NCI-H128 (cell line): Measurements from ENCODE around the gene PCDHGA2.
"Not testable (repeated sequence)": the region's sequence is repeated elsewhere in the genome, so short reads cannot be mapped to it uniquely, and the experiment has no call there.

Experiments
- DNase-seq: peaks from one replicate; lab custom pipeline; 2025; ENCODE audit not compliant: unreplicated experiment; lab: John Stamatoyannopoulos, UW

PCDHGA2 gene

DNA sequence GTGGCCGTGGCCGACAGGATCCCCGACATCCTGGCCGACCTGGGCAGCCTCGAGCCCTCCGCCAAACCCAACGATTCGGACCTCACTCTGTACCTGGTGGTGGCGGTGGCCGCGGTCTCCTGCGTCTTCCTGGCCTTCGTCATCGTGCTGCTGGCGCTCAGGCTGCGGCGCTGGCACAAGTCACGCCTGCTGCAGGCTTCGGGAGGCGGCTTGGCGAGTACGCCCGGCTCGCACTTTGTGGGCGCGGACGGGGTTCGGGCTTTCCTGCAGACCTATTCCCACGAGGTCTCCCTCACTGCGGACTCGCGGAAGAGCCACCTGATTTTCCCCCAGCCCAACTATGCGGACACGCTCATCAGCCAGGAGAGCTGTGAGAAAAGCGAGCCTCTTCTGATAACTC, 7.5 kb downstream of the PCDHGA2 start:
- not testable (repeated sequence) for DNase-seq

DNA sequence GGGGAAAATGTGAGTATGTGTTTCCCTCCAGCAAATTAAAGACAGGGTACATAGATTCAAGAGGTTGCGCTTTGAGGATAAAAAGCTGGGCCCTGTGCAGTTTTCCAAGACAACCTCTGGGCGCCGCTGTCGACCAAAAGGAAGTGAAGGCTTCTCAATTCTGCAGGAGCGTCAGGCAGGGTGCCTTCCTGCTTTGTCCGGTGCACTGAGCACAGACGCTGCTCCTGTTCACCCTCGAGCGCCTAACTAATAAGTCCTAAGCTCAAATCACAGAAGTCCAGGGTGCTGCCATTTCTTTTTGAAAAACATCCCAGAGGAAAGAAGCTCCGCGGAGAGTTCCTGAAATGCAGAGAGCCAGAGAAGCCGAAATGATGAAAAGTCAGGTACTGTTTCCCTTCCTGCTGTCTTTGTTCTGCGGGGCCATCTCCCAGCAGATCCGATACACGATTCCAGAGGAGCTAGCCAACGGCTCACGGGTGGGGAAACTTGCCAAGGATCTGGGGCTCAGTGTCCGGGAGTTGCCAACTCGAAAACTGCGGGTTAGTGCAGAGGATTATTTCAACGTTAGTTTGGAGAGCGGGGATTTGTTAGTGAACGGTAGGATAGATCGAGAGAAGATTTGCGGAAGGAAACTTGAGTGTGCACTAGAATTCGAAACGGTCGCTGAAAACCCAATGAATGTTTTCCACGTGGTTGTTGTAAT, 11.5 kb downstream of the PCDHGA2 start, which contains the start of gene PCDHGB1:
PCDHGB1 (plus strand) TSS at position 183 of the 703 bp plus-strand sequence; CDS start at position 345, 162 bp downstream.
- DNase-seq: no peak

DNA sequence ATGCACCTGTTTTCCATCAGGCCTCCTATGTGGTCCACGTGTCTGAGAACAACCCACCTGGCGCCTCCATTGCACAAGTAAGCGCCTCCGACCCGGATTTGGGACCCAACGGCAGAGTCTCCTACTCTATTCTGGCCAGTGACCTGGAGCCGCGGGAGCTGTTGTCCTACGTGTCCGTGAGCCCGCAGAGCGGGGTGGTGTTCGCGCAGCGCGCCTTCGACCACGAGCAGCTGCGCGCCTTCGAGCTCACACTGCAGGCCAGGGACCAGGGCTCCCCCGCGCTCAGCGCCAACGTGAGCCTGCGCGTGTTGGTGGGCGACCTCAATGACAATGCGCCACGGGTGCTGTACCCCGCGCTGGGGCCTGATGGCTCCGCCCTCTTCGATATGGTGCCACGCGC, 13.0 kb downstream of the PCDHGA2 start:
- no peak for DNase-seq

DNA sequence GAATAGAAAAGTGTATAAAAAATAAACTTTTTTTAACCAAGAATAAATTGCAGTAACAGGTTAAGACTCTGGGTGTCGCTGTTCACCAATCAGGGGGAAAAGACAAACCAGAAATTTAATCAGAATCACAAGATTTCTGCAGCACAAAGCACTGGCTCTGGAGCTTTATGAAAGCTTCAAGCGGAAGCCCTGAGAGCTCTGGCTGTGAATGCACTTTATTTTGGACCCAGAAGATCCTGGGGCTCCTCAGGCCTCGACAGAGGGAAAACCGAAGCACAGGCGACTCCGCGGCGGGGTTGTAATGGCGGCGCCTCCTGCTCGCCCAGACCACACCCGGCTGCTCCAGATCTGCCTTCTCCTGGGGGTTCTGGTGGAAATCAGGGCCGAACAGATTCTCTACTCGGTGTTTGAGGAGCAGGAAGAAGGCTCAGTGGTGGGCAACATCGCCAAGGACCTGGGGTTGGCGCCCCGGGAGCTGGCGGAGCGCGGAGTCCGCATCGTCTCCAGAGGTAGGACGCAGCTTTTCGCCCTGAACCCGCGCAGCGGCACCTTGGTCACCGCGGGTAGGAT, 16.4 kb downstream of the PCDHGA2 start, which contains the start of gene PCDHGA4:
PCDHGA4 (plus strand) TSS at position 122 of the 570 bp plus-strand sequence; CDS start at position 209, 87 bp downstream.
- DNase-seq: no peak

DNA sequence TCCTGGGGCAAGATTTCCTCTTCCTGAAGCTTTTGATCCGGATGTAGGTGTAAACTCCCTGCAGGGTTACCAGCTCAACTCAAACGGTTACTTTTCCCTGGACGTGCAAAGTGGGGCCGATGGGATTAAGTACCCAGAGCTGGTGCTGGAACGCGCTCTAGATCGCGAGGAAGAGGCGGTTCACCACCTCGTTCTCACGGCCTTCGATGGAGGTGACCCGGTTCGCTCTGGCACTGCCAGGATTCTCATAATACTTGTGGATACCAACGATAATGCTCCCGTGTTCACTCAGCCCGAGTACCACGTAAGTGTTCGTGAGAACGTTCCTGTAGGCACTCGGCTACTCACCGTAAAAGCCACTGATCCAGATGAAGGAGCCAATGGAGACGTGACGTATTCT, 17.1 kb downstream of the PCDHGA2 start:
- no peak for DNase-seq

DNA sequence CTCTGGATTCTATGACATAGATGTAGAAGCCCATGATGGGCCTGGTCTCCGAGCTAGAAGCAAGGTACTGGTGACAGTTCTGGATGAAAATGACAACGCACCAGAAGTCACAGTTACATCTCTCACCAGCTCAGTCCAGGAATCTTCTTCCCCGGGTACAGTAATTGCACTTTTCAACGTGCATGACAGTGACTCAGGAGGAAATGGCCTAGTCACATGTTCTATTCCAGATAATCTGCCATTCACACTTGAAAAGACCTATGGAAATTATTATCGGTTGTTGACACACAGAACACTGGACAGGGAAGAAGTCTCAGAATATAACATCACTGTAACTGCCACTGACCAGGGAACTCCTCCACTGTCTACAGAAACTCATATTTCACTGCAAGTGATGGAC, 17.6 kb downstream of the PCDHGA2 start:
- DNase-seq: no peak

DNA sequence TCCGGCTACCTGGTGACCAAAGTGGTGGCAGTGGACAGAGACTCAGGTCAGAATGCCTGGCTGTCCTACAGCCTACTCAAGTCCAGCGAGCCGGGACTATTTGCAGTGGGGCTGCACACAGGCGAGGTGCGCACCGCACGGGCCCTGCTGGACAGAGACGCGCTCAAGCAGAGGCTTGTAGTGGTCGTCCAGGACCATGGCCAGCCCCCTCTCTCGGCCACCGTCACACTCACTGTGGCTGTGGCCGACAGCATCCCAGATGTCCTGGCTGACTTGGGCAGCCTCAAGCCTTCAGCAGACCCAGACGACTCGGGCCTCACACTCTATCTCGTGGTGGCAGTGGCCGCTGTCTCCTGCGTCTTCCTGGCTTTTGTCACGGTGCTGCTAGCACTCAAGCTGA, 18.4 kb downstream of the PCDHGA2 start:
- DNase-seq: no peak

DNA sequence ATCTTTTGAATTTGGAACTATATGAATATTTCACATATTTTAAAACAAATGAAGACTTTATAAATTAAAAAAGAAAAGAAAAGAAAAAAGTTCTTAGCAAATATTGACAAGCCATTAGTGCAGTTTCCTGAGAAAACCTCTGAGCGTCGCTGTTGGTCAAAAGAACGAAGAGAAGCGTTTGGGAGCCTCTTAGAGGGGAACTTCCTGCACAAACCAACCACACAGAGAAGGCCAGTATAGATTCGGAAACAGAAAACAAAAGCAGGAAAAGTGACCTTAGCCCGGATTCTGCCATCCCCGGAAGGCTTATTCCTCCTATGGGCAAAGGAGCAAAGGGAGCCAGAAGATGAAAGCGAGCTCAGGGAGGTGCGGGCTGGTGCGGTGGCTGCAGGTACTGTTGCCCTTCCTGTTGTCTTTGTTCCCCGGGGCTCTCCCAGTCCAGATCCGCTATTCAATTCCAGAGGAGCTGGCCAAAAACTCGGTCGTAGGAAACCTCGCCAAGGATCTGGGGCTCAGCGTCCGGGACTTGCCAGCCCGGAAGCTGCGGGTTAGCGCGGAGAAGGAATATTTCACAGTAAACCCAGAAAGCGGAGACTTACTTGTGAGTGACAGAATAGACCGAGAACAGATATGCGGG, 21.3 kb downstream of the PCDHGA2 start, which contains the start of gene PCDHGB2:
PCDHGB2 (plus strand) TSS at position 205 of the 637 bp plus-strand sequence; CDS start at position 347, 142 bp downstream.
- peak; percentile 17 for DNase-seq

DNA sequence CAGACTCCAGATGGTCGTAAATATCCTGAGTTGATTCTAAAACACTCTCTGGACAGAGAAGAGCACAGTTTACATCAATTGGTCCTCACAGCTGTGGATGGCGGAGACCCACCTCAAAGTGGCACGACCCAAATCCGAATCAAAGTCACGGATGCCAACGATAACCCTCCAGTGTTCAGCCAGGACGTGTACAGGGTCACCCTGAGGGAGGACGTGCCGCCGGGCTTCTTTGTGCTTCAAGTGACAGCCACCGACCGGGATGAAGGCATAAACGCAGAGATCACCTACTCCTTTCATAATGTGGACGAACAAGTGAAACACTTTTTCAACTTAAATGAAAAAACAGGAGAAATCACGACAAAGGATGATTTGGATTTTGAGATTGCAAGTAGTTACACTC, 22.1 kb downstream of the PCDHGA2 start:
- DNase-seq: no peak

DNA sequence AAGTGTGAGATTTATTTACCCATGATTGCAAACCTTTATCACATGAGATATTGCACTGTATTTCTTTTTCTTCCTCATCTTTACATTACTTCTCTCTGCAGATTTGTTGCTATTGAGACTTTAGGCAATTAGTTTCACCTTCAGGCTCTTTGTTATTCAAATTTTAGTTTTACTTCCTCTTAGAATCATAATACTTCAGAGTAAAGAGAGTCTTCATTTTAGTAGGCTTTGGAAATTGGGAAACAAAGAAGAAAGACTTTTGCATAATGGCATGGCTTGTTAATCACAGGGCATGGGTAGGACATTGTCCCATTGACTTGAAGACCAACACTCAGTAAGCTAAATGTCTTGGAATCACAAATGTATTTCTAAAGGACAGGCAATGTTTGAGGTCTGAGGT, 24.2 kb downstream of the PCDHGA2 start:
- no peak for DNase-seq

DNA sequence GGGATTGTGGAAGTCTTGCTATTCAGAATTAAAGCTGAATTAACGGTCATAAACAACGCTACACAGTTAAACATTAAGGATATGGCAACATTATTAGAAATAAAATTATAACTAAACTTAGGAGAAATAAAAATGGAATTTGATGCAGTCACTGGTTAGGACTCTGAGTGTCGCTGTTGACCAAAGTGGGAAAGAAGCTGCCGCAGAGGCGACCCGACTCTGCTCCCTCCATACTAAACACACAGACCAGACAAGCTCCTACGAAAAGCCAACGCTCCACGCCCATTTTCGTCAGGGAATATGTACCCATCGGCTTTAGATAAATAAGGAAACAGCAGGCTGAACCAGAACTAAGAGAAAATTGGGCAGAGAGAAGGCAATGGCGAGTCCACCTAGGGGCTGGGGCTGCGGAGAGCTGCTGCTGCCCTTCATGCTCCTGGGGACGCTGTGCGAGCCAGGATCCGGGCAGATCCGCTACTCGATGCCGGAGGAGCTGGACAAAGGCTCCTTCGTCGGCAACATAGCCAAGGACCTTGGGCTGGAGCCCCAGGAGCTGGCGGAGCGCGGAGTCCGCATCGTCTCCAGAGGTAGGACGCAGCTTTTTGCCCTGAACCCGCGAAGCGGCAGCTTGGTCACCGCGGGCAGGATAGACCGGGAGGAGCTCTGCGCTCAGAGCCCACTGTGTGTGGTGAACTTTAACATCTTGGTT, 25.5 kb downstream of the PCDHGA2 start, which contains the start of gene PCDHGA5:
PCDHGA5 (plus strand) TSS at position 211 of the 709 bp plus-strand sequence; CDS start at position 380, 169 bp downstream.
- no peak for DNase-seq

DNA sequence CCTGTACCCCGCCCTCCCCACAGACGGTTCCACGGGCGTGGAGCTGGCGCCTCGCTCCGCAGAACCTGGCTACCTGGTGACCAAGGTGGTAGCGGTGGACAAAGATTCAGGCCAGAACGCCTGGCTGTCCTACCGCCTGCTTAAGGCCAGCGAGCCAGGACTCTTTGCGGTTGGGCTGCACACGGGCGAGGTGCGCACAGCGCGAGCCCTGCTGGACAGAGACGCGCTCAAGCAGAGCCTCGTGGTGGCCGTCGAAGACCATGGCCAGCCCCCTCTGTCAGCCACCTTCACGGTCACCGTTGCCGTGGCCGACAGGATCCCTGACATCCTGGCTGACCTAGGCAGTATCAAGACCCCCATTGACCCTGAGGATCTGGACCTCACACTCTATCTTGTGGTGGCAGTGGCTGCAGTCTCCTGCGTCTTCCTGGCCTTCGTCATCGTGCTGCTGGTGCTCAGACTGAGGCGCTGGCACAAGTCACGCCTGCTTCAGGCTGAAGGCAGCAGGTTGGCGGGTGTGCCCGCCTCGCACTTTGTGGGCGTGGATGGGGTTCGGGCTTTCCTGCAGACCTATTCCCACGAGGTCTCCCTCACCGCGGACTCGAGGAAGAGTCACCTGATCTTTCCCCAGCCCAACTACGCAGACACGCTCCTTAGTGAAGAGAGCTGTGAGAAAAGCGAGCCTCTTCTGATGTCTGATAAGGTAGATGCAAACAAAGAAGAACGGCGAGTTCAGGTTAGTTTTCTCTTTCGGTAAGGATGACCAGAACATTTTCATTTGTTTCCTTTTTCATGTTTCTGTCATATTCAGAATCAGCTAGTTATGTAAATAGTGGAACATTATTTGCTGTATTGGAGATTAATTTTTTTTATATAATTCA, 27.7 kb downstream of the PCDHGA2 start:
- DNase-seq: no peak

DNA sequence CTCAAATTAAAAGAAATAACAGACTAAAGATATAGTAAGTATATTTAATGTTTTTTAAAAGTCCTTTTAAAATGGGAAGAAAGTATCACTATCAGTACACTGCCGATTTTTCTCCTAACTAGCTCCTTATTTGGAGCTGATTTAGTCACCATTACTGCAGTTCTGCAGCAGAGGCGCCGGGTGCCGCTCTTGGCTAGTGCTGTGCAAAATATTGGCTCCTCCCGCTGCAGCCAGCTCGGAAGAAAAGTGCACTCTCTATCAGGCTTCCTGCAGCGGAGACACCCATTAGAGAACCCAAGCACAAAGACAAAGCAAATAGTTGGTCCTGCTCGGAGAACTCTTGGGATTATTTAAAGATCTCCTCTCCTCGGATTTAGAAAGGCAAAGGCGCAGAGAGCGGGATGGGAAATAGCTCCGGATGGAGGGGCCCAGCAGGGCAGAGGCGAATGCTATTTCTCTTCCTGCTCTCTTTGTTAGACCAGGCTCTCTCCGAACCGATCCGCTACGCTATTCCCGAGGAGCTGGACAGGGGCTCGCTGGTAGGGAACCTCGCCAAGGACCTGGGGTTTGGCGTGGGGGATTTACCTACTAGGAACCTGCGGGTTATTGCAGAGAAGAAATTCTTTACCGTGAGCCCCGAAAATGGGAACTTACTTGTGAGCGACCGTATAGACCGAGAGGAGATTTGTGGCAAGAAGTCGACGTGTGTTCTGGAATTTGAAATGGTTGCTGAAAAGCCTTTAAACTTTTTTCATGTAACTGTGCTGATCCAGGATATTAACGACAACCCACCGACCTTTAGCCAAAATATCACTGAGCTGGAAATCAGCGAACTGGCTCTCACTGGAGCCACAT, 31.7 kb downstream of the PCDHGA2 start, which contains the start of gene PCDHGB3:
PCDHGB3 (plus strand) TSS at position 249 of the 855 bp plus-strand sequence; CDS start at position 402, 153 bp downstream.
- DNase-seq: no peak

DNA sequence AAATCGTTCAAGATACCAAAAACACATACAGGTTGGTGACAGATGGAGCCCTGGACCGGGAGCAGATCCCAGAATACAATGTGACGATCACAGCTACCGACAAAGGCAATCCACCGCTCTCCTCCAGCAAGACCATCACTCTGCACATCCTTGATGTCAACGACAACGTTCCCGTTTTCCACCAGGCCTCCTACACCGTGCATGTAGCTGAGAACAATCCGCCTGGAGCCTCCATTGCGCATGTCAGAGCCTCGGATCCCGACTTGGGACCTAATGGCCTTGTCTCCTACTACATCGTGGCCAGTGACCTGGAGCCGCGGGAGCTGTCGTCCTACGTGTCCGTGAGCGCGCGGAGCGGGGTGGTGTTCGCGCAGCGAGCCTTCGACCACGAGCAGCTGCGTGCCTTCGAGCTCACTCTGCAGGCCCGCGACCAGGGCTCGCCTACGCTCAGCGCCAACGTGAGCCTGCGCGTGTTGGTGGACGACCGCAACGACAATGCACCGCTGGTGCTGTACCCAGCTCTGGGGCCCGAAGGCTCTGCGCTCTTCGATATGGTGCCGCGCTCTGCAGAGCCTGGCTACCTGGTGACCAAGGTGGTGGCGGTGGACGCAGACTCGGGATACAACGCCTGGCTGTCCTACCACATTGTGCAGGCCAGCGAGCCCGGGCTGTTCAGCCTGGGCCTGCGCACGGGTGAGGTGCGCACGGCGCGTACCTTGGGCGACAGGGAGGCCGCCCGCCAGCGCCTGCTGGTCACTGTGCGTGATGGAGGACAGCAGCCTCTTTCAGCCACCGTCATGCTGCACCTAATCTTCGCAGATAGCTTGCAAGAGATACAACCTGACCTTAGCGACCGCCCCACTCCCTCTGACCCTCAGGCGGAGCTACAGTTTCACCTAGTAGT, 33.3 kb downstream of the PCDHGA2 start:
- DNase-seq: no peak

DNA sequence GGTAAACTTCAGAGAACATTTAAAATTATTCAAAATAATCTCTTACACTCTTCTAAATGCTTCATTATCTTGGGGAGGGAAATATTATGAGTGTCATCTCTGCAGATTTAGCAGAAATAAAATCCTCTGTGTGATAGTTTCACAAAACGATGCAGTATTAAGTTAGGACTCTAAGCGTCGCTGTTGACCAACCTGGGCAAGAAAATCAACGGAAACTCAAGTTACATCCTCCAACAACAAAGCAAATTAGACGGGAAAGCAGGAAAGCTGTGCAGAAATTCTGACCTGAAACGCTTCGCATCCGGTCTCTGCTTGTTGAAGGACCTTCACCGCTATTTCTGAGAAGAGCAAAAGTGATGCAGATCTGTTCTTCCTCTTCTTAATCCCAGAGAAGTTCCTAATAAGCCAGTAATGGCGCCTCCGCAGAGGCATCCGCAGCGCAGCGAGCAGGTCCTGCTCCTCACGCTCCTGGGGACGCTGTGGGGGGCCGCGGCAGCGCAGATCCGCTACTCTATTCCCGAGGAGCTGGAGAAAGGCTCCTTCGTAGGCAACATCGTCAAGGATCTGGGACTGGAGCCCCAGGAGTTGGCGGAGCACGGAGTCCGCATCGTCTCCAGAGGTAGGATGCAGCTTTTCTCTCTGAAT, 35.2 kb downstream of the PCDHGA2 start, which contains the start of gene PCDHGA6:
PCDHGA6 (plus strand) TSS at position 219 of the 645 bp plus-strand sequence; CDS start at position 412, 193 bp downstream.
- DNase-seq: no peak

DNA sequence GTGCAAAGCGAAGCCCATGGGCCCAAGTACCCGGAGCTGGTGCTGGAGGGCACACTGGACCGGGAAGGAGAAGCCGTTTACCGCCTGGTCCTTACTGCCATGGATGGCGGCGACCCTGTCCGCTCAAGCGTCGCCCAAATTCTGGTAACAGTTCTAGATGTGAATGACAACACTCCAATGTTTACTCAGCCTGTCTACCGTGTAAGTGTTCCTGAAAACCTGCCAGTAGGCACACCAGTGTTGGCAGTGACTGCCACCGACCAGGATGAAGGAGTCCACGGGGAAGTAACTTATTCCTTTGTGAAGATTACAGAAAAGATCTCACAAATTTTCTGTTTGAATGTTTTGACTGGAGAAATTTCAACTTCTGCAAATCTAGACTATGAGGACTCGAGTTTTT, 36.1 kb downstream of the PCDHGA2 start:
- DNase-seq: no peak

DNA sequence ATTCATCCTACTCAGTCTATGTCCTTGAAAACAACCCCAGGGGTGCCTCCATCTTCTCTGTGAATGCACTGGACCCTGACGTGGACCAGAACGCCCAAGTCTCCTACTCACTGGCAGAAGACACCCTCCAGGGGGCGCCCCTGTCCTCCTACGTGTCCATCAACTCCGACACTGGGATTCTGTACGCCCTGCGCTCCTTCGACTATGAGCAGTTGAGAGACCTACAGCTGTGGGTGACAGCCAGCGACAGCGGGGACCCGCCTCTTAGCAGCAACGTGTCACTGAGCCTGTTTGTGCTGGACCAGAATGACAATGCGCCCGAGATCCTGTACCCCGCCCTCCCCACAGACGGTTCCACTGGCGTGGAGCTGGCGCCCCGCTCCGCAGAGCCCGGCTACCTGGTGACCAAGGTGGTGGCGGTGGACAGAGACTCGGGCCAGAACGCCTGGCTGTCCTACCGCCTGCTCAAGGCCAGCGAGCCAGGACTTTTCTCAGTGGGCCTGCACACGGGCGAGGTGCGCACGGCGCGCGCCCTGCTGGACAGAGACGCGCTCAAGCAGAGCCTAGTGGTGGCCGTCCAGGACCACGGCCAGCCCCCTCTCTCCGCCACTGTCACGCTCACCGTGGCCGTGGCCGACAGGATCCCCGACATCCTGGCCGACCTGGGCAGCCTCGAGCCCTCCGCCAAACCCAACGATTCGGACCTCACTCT, 37.0 kb downstream of the PCDHGA2 start:
- DNase-seq: not testable (repeated sequence)
